DMS153 treated with DMSO at 0.1 percent for 48 hours (cell line): ENCODE results near the gene ME2.
"Not testable (repeated sequence)": the region's sequence is repeated elsewhere in the genome, so short reads cannot be mapped to it uniquely, and the experiment has no call there.

Experiments used
- DNase-seq: peaks from one replicate; lab custom pipeline; 2025; ENCODE audit not compliant: unreplicated experiment; lab: John Stamatoyannopoulos, UW

The ME2 gene

DNA sequence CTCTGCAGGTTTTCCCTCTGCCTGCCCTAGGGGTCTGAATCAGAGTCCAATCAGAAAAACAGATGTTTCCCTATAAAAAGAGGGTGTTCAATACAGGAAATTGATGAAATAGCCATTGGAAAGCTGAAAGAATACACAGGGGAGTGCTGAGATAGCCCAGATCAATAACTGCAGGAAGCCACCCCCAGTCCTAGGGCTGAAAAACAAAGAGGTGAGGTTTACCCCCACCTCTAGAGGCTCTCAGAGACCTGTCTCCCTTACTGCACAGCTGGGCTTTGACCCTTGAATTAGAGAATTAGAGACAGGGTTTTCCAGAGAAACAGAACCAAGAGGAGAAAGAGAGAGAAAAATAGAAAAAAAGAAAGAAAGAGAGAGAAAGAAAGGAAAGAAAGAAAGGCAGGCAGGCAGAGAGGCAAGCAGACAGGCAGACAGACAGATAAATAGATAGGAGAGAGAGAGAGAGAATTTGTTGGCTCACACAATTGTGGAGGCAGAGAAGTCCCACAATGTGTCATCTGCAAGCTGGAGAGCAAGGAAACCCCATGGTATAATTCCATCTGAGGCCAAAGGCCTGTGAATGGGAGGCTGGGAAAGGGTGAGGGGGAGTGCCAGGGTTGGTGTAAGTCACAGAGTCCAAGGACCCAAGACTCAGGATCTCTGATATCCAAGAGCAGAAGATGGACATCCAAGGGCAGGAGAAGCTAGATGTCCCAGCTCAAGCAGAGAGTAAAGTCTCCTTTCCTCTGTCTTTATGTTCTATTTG lies 18.9 kb upstream of the ME2 start:
- DNase-seq: no peak

DNA sequence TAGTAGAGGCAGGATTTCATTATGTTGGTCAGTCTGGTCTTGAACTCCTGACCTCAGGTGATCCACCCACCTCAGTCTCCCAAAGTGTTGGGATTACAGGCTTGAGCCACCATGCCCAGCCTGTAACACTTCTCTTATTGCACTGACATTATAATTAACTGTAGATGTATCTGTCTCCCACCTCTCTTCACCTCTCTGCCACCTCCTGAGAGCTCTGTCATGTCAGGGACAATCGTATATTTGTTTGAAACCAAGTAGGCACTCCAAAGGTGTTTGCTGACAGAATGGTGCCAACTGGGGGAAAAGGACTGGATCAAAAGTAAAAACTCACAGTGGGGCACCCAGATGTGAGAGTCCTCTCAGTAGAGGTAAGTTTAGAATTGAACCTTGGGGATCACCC lies 17.3 kb upstream of the ME2 start:
- DNase-seq: no peak

DNA sequence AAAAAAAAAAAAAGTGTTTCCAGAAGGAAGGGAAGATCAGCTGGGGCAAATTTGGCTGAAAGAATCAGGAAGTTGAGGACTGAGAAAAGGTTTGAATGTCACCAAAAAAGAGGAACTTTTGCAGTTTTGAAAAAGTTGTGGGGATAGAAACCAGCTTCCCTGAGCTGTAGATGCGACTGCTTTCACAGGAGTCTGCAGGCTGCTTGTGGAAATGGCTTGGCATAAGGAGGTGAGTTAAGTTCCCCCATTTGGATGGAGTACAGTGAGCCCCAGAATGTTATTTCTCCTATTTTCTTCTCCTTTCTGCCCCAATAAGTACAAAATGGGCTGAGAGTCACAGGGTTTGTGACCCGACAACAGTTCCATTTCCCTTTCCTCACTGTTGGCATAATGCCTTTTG lies 16.5 kb upstream of the ME2 start:
- no peak for DNase-seq

DNA sequence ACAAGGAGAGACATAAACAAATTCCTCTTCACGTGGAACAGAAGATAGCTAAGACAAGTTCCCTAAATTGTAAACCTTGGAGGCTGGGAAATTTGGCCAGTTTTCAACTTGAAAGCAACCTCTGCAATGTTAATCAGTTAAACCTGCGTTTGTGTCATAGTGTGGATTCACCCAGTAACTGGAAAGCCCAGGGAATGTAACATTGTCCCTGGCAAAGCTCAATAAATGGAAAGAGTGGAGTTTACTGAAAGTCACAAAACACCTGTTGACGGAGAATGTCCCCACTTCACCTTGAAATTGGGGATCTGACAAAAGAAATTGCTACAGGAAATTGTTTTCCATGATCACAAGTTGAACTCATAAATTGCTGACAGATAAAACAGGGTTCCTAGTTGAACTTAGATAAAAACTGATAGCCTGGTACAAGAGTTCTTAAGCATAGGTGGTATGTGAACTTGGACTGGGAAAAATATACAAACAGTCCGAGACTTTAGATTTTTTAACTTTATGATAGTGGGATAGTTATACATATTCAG lies 15.0 kb upstream of the ME2 start:
- DNase-seq: no peak

DNA sequence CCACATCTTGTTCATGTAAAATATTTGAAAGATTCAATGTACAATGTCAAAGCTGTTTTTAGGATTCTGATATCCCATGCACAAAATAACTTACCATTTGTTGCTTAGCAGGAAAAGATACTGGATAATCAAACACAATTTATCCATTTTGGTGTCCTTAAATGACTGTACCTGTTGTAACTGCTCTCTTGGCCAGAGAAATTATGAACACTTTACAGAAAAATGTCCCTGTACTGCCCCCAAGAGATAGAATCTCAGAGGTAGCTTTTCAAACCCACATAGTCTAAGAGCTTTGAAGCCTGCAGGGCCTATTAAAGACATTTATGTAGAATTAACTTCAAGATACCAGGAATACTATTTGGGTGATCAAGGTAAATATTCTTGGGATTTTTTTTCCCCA lies 12.2 kb upstream of the ME2 start:
- no peak for DNase-seq

DNA sequence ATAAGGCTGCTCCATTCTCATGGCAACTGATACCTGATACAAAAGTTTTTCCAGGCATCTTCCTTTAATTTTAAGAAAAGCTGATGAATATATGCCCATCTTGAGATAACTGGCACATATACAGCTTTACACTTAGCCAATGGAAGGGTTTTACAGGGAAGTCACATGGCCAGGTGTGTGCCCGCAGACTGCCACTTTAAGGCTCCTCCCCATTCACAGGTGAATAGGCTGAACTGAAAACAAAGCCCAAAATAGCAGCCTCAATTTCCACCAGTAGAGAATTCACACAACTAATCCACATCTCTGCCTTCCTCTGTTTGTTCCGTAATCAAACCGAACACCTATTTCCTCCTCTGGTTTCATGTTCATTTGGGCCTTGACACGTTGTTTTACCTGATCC lies 9.8 kb upstream of the ME2 start:
- peak; percentile 49 for DNase-seq

DNA sequence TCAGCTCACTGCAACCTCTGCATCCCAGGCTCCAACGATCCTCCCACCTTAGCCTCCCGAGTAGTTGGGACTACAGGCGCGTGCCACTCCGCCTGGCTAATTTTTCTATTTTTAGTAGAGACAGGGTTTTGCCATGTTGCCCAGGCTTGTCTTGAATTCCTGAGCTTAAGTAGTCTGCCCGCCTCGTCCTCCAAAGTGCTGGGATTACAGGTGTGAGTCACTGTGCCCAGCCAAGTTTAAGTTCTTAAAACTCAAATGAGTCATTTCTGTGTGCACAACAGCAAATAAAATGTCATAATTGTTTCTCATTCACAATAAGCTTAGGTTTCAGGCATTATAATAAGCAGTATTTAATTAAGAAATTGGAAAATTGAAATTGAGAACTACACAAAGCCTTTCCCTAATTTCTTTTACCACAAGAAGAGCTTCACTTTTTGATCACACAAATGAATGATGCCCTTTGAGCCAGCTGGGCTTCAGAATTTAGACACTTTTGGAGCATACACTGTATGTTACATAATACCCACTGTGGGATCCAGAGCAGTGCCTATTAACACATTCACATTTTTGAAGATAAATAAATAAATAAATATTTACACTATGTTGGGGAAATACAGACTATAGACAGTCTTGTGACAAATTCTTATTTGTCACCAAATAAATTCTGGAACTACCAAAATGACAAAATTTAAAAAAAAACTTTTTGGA lies 8.6 kb upstream of the ME2 start:
- no peak for DNase-seq

DNA sequence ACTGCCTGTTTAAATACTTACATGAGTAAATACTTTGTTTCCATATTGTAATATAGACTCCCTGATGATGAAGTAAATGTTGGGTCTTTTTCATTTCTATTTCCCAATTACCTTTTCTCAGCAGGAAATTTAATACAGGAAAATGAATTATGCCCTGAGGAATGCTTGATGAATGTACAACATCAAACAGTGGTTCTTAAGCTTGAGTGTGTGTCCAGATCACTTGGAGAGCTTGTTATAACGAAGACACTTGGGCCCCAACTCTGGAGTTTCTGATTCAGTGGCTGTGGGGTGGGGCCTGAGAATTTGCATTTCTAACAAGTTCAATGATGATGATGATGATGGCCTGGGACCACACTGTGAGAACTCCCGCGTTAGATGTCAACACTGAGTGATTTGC lies 7.1 kb upstream of the ME2 start:
- no peak for DNase-seq

DNA sequence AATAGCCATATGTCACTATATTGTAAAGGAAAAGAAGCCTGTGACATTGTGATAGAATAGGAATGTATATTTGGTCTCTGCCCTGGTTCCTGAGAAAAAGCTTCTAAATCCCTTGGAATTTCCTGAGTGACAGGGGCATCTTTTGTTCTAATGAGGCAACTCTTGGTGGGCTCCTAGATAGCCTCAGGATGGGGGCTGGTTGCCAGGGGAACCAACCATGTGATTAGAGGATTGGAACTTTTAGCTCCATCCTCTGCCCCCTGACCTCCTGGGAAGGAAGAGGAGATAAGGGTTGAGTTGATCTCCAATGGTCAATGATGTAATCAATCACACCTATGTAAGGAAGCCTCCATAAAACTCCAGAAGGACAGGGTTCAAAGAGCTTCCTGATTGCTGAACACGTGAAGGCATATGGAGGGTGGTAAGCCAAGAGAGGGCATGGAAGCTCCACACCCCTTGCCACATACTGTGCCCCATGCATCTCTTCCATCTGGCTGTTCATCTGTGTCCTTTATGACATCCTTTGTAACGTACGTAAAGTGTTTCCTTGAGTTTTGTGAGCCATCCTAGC lies 2.9 kb upstream of the ME2 start:
- DNase-seq: no peak

DNA sequence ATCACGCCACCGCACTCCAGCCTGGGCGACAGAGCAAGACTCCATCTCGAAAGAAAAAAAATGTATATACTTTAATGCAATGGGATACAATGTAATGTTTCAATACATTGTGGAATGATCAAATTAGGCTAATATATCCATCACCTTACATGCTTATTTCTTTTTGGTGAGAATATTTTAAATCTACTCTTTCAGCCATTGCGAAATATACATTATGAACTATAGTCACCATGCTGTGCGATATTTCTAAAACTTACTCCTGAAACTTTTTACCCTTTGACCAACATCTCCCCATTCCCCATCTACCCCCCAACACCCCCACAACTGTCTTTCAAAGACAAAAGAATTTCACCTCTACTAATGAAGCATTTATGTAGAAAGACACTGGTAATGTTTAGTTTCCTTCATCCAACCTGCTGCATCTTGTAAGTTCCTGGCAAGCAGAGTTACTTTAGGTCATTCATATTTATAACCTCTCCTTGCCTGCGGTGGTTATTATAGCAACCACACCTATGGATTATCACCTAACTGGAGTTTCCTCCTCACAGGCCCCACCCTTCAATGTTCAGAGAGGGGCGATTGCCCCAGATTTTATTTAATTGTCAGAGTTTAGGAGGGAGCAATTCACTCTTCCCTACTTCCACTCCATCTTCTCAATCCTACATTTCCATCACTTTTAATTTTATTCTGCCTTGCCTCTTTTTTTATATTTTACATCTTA lies 1.2 kb upstream of the ME2 start:
- no peak for DNase-seq

DNA sequence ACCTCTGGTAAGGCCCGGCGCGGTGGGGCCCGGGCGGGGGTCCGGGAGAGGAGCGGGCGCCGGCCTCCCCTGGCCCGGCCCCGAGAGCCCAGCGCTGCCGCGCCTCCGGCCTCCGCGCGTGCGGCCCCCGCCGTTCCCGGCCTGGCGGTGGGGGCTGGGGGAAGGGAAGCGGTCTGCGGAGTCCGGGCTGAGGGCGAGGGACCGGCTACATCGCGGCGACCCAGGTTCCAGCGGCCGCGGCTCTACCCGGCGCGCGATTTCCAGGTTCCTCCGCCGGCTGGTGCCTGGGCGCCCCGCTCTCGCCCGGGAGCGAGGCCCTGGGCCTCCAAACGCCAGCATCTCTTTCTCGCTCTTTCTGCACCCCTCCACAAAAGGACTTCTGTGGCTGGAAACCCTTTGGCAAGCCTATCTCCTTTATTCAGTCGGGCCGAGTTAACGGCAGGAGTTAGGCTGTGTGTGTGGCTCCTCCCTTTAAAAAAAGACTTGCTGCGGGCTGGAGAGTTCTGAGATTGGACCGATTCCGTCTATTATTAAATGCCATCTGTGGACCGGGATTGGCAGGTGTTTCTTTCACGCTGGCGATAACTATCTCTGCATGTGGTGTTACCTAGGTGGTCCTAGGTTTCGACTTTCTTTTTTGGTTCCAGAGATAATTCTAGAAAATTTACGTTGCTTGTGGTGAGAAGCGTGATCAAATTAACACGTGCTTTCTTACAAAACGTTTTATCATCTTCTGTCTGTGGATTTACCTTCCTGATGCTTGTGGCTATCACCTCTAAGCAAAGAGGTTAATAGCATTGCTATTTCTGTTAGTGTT lies 592 bp downstream of the ME2 start:
- DNase-seq: no peak

DNA sequence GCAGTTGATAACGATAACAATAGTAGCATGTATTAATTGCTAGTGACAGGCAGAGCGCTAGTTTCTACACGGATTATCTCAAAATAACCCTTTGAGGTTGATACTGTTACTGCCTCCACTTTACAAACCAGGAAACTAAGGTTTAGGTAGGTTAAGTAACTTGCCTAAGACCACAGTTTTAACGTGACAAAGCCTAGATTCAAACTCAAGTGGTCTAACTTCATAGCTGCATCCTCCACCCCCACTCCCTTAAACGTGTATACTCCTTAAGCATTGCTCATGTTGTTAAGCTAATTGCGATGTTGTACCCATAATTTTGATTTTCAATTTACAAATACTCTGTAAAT lies 1.2 kb downstream of the ME2 start:
- DNase-seq: no peak

DNA sequence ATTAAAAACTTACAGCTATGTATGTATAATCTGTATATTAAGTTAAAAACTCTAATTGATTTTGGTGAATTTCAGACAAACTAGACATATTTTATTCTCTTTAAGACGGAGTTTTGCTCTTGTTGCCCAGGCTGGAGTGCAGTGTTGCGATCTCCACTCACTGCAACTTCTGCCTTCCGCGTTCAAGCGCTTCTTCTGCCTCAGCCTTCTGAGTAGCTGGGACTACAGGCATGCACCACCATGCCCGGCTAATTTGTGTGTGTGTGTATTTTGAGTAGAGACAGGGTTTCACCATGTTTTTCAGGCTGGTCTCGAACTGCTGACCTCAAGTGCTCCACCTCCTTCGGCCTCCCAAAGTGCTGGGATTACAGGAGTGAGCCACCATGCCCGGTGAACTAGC lies 2.0 kb downstream of the ME2 start:
- DNase-seq: not testable (repeated sequence)

DNA sequence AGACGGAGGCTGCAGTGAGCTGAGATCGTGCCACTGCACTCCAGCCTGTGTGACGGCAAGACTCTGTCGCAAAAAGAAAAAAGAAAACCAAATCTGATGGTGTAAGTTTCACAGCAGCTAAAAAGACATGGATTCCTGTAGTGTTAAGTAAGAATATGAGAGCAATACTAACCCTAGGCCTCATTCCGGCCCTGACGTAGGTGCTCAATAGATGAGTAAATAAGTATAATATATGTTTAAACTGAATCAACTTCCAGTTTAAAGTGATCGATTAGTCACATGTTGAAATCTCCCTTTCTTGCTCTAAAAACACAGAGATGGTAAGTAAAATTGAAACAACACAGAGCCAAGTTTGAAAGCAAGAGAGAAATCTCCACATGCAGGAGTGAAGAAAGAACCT lies 8.0 kb downstream of the ME2 start:
- DNase-seq: no peak

DNA sequence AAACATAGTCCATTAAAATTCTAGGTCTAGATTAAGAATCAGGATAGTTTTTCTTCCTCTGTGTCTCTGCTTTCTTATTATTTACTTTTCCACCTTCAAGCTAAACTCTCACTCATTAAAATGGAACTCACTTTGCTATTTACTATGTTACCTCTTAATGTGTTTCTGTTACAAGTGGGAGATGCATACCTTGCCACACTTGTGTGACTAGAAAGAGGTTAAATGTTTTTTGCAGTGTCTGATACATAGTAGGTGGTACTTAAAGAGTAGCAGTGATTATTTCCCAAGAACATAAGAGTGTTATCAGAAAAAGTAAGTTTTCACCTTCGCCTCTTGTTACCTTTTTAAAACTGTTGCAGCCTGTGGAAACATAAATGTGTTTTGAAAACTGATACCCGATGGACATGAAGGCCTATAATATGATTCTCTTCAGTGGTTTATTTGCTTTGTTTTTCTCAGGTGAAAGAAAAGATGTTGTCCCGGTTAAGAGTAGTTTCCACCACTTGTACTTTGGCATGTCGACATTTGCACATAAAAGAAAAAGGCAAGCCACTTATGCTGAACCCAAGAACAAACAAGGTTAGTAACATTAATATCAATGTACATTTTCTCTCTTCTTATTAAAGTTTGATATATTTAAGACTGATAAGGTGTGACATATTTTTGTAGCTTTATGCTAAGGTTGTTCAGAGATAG lies 16.6 kb downstream of the ME2 start:
- DNase-seq: no peak

DNA sequence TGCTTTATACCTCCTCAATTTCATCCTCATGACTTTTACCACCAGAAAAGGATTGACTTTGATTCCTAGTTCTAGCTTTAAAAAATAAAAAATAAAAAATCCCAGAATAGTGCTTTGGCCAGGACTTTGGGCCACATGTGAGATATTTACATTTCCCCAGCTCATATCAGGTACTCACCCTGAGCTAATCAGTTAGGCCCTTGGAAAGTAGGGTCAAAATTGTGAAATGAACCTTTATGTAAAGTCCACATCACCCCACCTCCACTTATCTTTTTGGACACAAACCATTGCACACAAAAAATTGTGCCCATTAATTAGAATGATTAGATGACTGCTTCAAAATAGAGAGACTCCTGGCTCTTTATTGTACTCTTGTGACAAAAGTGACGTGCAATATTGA lies 17.2 kb downstream of the ME2 start:
- no peak for DNase-seq

DNA sequence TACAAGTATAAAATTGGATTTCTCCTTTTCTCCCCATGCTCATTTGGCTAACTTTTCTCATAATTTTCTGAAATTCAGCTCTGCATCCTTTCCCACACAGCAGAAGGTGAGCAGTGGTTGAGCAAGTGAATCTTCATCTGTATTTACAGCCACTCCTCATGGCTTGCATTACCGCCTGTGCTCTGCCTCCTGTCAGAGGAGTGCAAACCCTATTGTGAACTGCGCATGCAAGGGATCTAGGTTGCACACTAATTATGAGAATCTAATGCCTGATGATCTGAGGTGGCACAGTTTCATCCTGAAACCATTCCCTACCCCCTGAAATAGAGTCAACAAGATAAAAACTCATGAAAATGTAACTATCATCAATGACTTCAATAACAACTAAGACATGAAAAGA lies 20.0 kb downstream of the ME2 start:
- DNase-seq: no peak

DNA sequence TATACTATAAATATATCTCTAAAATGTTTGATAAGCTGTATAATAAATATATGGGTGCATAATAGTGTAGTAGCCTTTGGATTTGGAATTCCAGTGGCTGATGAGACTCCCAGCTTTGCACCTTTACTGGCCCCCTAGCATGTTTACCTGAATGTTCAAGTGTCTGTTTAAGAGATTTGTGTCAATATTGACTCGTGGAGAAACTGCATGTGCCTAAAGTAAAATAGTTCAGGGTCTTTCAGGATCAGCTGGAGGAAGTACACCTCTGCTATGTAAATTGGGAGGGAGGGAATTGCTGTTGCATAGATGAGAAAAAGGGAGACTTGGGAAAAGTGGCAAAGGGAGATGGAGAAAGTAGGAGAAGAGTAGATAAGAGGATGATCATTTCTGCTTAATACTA lies 23.9 kb downstream of the ME2 start:
- peak; percentile 14 for DNase-seq

DNA sequence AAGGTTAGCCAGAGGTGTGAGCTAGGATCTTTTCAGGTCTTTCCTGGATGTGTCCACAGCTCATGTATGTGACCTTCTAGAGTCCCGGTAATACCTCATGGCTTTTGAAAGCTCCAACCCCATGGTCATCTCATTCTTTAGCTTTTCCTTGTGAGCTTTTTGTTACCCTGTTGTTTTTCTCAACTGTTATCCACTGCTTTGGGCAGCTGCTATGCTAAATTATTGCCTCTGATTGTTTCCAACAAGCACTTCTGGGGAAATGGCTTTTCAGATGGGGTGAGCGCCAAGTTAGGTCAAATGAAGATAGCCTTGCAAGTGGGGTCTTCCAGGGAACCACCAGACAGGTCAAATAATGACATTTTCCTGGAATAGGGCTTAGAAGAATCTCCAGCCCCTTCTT lies 27.9 kb downstream of the ME2 start:
- DNase-seq: no peak

DNA sequence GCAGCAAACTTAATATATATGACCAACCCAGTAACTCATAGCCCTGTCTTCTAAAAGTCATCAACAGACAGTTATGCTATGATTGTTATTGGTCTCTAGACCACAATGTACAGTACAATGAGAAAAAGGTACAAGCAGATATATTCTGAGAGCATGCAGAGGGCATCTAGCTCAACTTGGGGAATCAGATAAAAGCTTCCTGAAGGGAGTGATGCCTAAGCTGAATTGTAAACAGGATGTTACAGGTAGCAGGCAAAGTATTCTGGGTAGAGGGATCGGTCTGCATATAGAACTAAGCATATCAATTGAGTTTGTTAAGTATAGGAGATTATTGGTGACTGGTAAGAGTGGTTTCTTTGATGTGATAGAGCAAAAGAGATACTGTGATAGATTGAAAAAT lies 30.3 kb downstream of the ME2 start:
- no peak for DNase-seq
